Ascending aorta (tissue), 2 donors: Measurements from ENCODE around the gene EXOC5. TPM values are rescaled to one million over a fixed set of nuclear protein-coding genes. Genes with fewer than 3 reads are reported as not detected.

Experiments used
- DNase-seq, 2 donors: peaks; one replicate each; pipeline ENCODE4 v3.0.0-alpha.2; 2019; ENCODE audit warnings: low spot score in 2 of 2
- H3K27ac ChIP-seq, 2 donors: fragments of 200-600 bp; sonication (generic); one replicate each; pipeline ENCODE4 v1.5.1; 2016 to 2017; ENCODE audit warnings: mild to moderate bottlenecking in 1 of 2
- H3K27me3 ChIP-seq: fragments of 200-600 bp; sonication (generic); one replicate; pipeline ENCODE4 v1.5.1; 2017
- H3K36me3 ChIP-seq, 2 donors: fragments of 200-600 bp; sonication (generic); one replicate each; pipeline ENCODE4 v1.5.1; 2016
- H3K4me1 ChIP-seq, 2 donors: fragments of 200-600 bp; sonication (generic); one replicate each; pipeline ENCODE4 v1.5.1; 2016 to 2017; ENCODE audit warnings: mild to moderate bottlenecking in 1 of 2
- H3K4me3 ChIP-seq, 2 donors: fragments of 200-600 bp; sonication (generic); one replicate each; pipeline ENCODE4 v1.5.1; 2016 to 2017; ENCODE audit warnings: mild to moderate bottlenecking in 1 of 2
- H3K9me3 ChIP-seq, 2 donors: fragments of 200-600 bp; sonication (generic); one replicate each; pipeline ENCODE4 v1.5.1; 2016
- CTCF ChIP-seq, 3 experiments: fragments of 200-600 bp in 2 of 3; fragments of 450-650 bp in 1 of 3; sonication (generic) in 2 of 3; IDR thresholded peaks; one replicate each; pipeline ENCODE4 v1.5.1; 2016 to 2019; ENCODE audit warnings: antibody characterized with exemption in 3 of 3, mild to moderate bottlenecking in 1 of 3, moderate library complexity in 1 of 3
- intact Hi-C: fragments of 100-400 bp; cut with DNase I; formaldehyde crosslinking; loops from one replicate; pipeline ENCODE4 v1.15.1; 2023
- total RNA-seq: library from RNA; depleted of rRNA; stranded (reverse); fragments of >200 nt; gene quantifications from one replicate; pipeline ENCODE4 v1.1.0, GENCODE V29; 2016

EXOC5 gene
- total RNA-seq, 1 donor from 2014 or later, result 19.2 TPM

- no peak for TF ChIP-seq CTCF (IDR thresholded peaks at IDR 0.05)
- no peak overlapping the region for H3K27ac ChIP-seq
- no peaks in the 10 kb centered on the region for H3K27me3 ChIP-seq
- no peaks in the 10 kb centered on the region for H3K9me3 ChIP-seq
- intact Hi-C loops, result no loop called here
- DNase-seq, result no peak
- no peaks in the 10 kb centered on the region for H3K4me1 ChIP-seq
- peaks cover 17% of the 10 kb centered on the region in 2 donors for H3K36me3 ChIP-seq
- H3K4me3 ChIP-seq, result no peak overlapping the region
Observed at GRCh38 chr14:57290751-57291150, 22.0 kb upstream of the EXOC5 start.

GRCh38 chr14:57287745-57288144 lies 19.0 kb upstream of the EXOC5 start:
- Histone ChIP-seq H3K36me3 (peaks cover 27 to 36% of the 10 kb centered on the region in 2 donors), H3K9me3 (no peaks in the 10 kb centered on the region), H3K4me3 (no peak overlapping the region), H3K4me1 (no peaks in the 10 kb centered on the region), H3K27me3 (no peaks in the 10 kb centered on the region), H3K27ac (no peak overlapping the region)
- intact Hi-C loops, result no loop called here
- no peak for TF ChIP-seq CTCF (IDR thresholded peaks at IDR 0.05)
- no peak for DNase-seq

GRCh38 chr14:57277062-57277461 lies 8.4 kb upstream of the EXOC5 start:
- Histone ChIP-seq H3K27ac (no peak overlapping the region), H3K9me3 (no peaks in the 10 kb centered on the region), H3K4me3 (no peak overlapping the region), H3K36me3 (peaks cover 3 to 27% of the 10 kb centered on the region in 2 donors), H3K4me1 (peaks cover 0 to 4% of the 10 kb centered on the region in 2 donors), H3K27me3 (no peaks in the 10 kb centered on the region)
- DNase-seq, result no peak
- TF ChIP-seq CTCF (IDR thresholded peaks at IDR 0.05), result no peak
- intact Hi-C loops, result no loop called here

GRCh38 chr14:57275023-57275664 lies 6.4 kb upstream of the EXOC5 start:
- intact Hi-C loops, result loop anchor here (1.0 kb wide), 1 partner anchor 12 kb away; no protein-coding TSS in a partner anchor
- no peaks in the 10 kb centered on the region for H3K27me3 ChIP-seq
- no peak for TF ChIP-seq CTCF (IDR thresholded peaks at IDR 0.05)

GRCh38 chr14:57274551-57274950 lies 5.8 kb upstream of the EXOC5 start:
- Histone ChIP-seq H3K4me1 (peaks cover 6 to 20% of the 10 kb centered on the region in 2 donors), H3K27me3 (no peaks in the 10 kb centered on the region), H3K27ac (no peak overlapping the region), H3K4me3 (no peak overlapping the region), H3K9me3 (no peaks in the 10 kb centered on the region), H3K36me3 (peaks cover 0 to 14% of the 10 kb centered on the region in 2 donors)
- DNase-seq, result no peak
- intact Hi-C loops, result no loop called here
- no peak for TF ChIP-seq CTCF (IDR thresholded peaks at IDR 0.05)

More at GRCh38 chr14:57275023-57275664, 6.4 kb upstream of the EXOC5 start:
- DNase-seq, result no peak
- Histone ChIP-seq H3K4me3 (no peak overlapping the region), H3K36me3 (peaks cover 0 to 15% of the 10 kb centered on the region in 2 donors), H3K9me3 (no peaks in the 10 kb centered on the region), H3K27ac (no peak overlapping the region), H3K4me1 (peaks cover 6 to 16% of the 10 kb centered on the region in 2 donors)
